Upper lobe of right lung (tissue), 1 donor: ENCODE data around the gene C11orf71. TPM values are rescaled to one million over a fixed set of nuclear protein-coding genes. Genes with fewer than 3 reads are reported as not detected.

ENCODE experiments used
- ATAC-seq: fragments of 200-7000 bp; cut with Tn5 transposase; one replicate; pipeline ENCODE4 v1.9.1; 2020; ENCODE audit warnings: mild to moderate bottlenecking, moderate library complexity
- DNase-seq: peaks from one replicate; pipeline ENCODE4 v3.0.0-alpha.2; 2020
- H3K27ac ChIP-seq: fragments of 200-600 bp; one replicate; pipeline ENCODE4 v1.8.0; 2022
- H3K27me3 ChIP-seq: fragments of 200-600 bp; one replicate; pipeline ENCODE4 v1.8.0; 2022; ENCODE audit warnings: mild to moderate bottlenecking
- H3K36me3 ChIP-seq: fragments of 200-600 bp; one replicate; pipeline ENCODE4 v1.8.0; 2022
- H3K4me1 ChIP-seq: fragments of 200-600 bp; one replicate; pipeline ENCODE4 v1.8.0; 2022
- H3K4me3 ChIP-seq: fragments of 200-600 bp; one replicate; pipeline ENCODE4 v1.8.0; 2022; ENCODE audit warnings: mild to moderate bottlenecking
- H3K9me3 ChIP-seq: fragments of 200-600 bp; one replicate; pipeline ENCODE4 v1.8.0; 2022
- CTCF ChIP-seq: fragments of 200-600 bp; IDR thresholded peaks from one replicate; pipeline ENCODE4 v1.8.0; 2022; ENCODE audit warnings: antibody characterized with exemption
- intact Hi-C: fragments of 100-400 bp; cut with DNase I; formaldehyde crosslinking; loops from one replicate; pipeline ENCODE4 v1.11.0; 2022
- long read RNA-seq: library from polyadenylated mRNA; unstranded; transcript quantifications from one replicate; pipeline ENCODE4 v2.0.0, GENCODE V29; 2021
- total RNA-seq: library from RNA; stranded (reverse); fragmentation: NEBNext Ultra II Directional; extraction: Animal tissue kit (Norgen Biotek cat#: 25700); gene quantifications from one replicate; pipeline ENCODE4 v1.2.1, GENCODE V29; 2021
- donor health status: DM: no; HTN: yes; CAD: no; lungs with severe emphysema.

The C11orf71 gene
- 8.1 TPM for total RNA-seq
- long read RNA-seq, transcript C11orf71-202 (1 exons, 1,980 nt): major isoform, 10 of 10 reads
- long read RNA-seq, partial matches to known transcripts: 0 of 10 reads
- long read RNA-seq, other reads (novel, unspliced or antisense): 0 of 10 reads

- Histone ChIP-seq H3K36me3 (peaks cover 3% of the 10 kb centered on the region), H3K4me3 (peak within 1 kb of the TSS; percentile 80), H3K27me3 (no peaks in the 10 kb centered on the region), H3K27ac (peak within 1 kb of the TSS; percentile 97), H3K9me3 (no peaks in the 10 kb centered on the region), H3K4me1 (peaks cover 53% of the 10 kb centered on the region)
- intact Hi-C loops: no loop called here
- TF ChIP-seq CTCF: no peak
- DNase-seq (peak; percentile 99), ATAC-seq (peak; percentile 97)
Measured at GRCh38 chr11:114400216-114400914, at the start of gene C11orf71, which contains the start of gene RBM7. Gene C11orf71, minus strand, starts transcription at chr11:114400511. Its CDS starts 180 bp downstream, at chr11:114400331. Gene RBM7, plus strand, starts transcription at chr11:114400666. Its CDS starts 6 bp downstream, at chr11:114400672.

- Histone ChIP-seq H3K27me3 (no peaks in the 10 kb centered on the region), H3K4me3 (no peak overlapping the region), H3K9me3 (no peaks in the 10 kb centered on the region), H3K4me1 (no peaks in the 10 kb centered on the region), H3K27ac (no peak overlapping the region), H3K36me3 (peaks cover 62% of the 10 kb centered on the region)
- intact Hi-C loops: no loop called here
- ATAC-seq: no peak
- DNase-seq: no peak
- TF ChIP-seq CTCF: no peak
Measured at GRCh38 chr11:114449845-114450244, 49.5 kb upstream of the C11orf71 start.

- no peak overlapping the region for H3K4me3 ChIP-seq
- no peak for TF ChIP-seq CTCF
- intact Hi-C loops: no loop called here
- no peak overlapping the region for H3K27ac ChIP-seq
- ATAC-seq (no peak), DNase-seq (no peak)
- H3K9me3 ChIP-seq: no peaks in the 10 kb centered on the region
- peaks cover 69% of the 10 kb centered on the region for H3K36me3 ChIP-seq
- H3K27me3 ChIP-seq: no peaks in the 10 kb centered on the region
- H3K4me1 ChIP-seq: no peaks in the 10 kb centered on the region
Measured at GRCh38 chr11:114448749-114449482, 48.6 kb upstream of the C11orf71 start.

GRCh38 chr11:114447892-114448291 is 47.6 kb upstream of the C11orf71 start:
- H3K4me1 ChIP-seq: no peaks in the 10 kb centered on the region
- intact Hi-C loops: no loop called here
- H3K27ac ChIP-seq: no peak overlapping the region
- ATAC-seq (no peak), DNase-seq (no peak)
- H3K4me3 ChIP-seq: no peak overlapping the region
- no peaks in the 10 kb centered on the region for H3K9me3 ChIP-seq
- TF ChIP-seq CTCF: no peak
- peaks cover 69% of the 10 kb centered on the region for H3K36me3 ChIP-seq
- H3K27me3 ChIP-seq: no peaks in the 10 kb centered on the region

GRCh38 chr11:114447444-114447843 is 47.1 kb upstream of the C11orf71 start:
- Histone ChIP-seq H3K4me3 (no peak overlapping the region), H3K4me1 (no peaks in the 10 kb centered on the region), H3K9me3 (no peaks in the 10 kb centered on the region), H3K27ac (no peak overlapping the region), H3K27me3 (no peaks in the 10 kb centered on the region), H3K36me3 (peaks cover 68% of the 10 kb centered on the region)
- ATAC-seq (no peak), DNase-seq (no peak)
- TF ChIP-seq CTCF: no peak
- intact Hi-C loops: no loop called here
